Skin epidermis (tissue), 12 donors: ENCODE results near the gene LRRC74B.
A peak's percentile ranks its signal among the peaks of the same experiment; 100 is the strongest.
"Not testable (repeated sequence)": the region's sequence is repeated elsewhere in the genome, so short reads cannot be mapped to it uniquely, and the experiment has no call there.

Experiments
- H3K27ac ChIP-seq, 21 experiments: fragments of 200-600 bp; sonication (generic) in 11 of 21; one replicate each; pipeline ENCODE4 v1.5.0; 2020; ENCODE audit warnings: mild to moderate bottlenecking in 3 of 21, inconsistent platforms in 2 of 21, moderate library complexity in 2 of 21
- H3K4me3 ChIP-seq, 7 experiments: fragments of 200-600 bp; sonication (generic) in 2 of 7; one replicate each; pipeline ENCODE4 v1.5.0; 2020; ENCODE audit warnings: inconsistent platforms in 2 of 7, mild to moderate bottlenecking in 2 of 7, moderate library complexity in 1 of 7

Gene LRRC74B

DNA sequence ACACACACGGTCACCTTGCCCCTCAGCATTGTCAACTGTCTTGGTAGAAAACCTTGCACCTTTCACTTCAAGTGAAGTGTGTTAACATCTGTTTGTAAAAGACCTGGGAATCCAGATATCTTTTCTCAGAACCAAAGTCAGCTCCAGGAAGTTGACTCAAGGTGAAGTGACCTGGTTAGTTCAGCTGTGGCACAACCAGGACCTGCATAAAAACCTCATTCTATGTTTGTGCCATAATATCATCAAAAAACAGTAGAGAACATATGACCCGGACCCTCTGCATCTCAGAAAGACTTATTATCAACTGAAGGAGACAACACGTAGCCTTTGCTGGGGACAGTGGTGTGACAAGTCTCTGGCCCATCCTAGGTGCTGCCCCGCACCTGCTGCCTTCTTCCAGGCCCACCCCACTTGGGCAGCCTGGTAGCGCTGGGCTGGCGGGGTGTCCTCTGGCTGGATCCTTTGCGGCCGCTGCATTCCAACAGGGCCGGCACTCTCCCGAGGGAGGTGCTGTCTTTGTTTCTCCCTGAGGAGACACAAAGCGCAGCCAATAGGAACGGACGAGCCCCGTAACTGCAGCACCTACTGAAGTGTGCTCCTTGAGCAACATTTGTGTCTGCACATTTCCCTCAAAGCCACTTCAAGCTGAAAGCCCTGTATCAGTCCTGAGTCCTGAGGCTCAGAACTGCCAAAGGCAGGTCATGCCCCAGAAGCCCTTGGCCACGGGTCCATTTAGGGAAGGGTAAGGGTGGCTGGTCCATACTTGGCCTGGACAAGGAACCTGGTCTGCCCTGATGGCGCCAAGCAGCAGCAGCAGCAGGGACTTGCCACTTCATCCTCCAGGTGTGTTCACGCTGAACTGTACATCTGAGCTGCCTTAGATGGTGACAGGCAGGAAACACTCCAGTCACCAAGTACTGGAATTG, 25.2 kb downstream of the LRRC74B start:
- Histone ChIP-seq H3K4me3 (no peak overlapping the region), H3K27ac (no peak overlapping the region)

DNA sequence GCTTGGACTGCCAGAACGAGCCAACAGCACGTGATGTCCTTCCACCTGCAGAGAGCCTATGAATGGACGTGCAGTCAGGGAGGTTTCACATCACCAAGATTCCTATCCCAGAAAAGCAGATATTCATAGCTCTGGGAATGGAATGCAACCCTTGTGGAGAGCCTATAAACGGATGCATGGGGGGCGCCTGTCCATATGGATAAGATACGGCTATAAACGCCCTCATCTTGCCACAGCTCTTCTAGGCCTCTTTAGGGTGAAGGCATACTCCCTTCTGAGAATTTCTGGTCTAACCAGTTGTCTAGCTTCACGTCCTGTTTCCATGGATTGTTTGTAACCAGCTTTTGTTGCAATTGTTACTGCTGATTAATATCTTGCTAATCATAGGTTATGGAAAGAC, 26.1 kb downstream of the LRRC74B start:
- not testable (repeated sequence) for H3K4me3 ChIP-seq, H3K27ac ChIP-seq

DNA sequence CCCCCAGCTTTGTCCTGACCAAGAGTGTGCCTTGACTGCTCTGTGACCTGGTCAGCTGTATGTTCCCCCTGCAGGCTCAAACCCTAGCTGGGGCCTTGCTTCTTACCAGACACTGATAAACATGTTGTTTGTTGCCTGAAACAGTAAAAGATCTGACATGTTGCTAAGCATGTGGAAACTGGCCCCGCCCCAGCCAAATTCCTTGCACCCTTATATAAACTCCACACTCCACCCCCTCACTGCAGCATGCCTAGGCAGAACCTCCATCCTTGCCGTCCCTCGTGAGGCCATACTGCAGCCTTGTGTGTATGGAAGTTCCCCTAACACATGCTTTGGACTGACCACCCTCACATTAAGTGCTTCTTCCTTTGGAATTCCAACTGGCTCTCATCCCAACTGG, 27.3 kb downstream of the LRRC74B start:
- Histone ChIP-seq H3K4me3 (no peak overlapping the region), H3K27ac (peak overlapping the region in 8 of 21 experiments; percentile 2 to 66 (median 40))

DNA sequence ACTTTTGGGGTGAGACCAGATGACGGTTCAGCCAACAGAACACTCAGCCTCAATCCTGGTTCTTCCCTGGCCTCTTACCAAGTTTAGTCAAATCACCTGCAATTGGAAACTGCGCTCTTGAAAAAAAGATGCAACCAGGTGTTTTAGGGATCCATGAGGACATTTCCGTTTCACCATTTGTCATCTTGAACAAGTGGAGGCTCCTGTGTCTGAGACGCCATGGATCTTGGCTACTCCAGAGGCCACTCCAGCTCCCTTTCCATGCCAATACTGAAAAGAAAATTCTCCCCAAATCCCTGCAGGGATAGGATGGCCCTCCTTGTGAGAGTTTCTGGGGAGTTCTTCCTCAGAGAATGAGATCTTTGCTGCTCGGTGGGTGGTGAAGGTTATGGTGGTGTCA, 27.7 kb downstream of the LRRC74B start:
- no peak overlapping the region for H3K4me3 ChIP-seq
- H3K27ac ChIP-seq: no peak overlapping the region

DNA sequence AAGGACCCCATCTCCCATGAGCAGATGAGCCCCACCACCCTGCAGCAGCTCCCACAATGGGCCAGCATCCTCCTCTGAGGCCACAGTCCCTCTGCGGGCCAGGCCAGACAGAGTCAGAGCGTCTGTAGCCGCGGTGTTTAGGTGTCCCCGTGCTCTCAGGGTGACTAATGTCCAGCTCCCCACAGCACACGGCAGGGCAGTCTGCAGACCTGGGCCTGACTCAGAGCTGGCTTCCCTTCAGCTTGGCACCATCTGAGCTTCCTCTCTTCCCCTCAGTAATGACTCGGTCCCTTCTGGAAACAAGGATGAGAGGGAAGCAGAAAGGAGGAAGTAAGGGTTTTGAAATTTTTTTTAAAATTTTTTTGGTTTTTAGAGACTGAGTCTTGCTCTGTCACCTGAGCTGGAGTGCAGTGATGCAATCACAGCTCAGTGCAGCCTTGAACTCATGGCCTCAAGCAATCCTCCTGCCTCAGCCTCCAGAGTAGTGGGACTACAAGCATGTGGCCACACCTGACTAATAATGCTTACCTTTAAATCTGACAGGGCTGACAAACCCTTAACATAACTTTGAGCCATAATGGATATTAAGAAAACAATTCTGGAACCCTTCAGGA, 28.5 kb downstream of the LRRC74B start:
- H3K27ac ChIP-seq: no peak overlapping the region
- H3K4me3 ChIP-seq: no peak overlapping the region

DNA sequence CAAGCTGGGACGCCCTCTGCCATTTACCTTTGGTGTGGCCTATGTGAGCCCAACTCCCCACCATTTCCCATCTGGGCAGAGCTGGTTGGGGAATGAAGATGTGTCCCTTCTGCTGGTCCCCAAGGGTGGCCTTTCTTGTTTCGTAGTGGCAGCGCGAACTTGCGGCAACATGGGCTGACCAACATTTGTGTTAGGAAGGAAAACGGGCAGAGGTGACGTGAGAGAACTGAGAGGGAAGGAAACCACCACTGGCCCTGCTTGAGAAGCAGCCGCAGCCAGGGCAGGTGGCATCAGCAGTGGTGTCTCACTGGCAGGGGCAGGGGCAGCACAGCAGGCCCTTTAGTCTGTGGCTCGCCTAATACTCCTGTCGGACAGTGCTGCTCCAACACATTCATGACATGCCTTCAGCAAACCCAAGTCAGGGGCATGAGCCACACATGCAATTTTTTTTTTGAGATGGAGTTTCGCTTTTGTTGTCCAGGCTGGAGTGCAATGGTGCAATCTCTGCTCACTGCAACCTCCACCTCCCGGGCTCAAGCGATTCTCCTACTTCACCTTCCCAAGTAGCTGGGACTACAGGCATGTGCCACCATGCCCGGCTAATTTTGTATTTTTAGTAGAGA, 29.9 kb downstream of the LRRC74B start:
- Histone ChIP-seq H3K4me3 (no peak overlapping the region), H3K27ac (no peak overlapping the region)

DNA sequence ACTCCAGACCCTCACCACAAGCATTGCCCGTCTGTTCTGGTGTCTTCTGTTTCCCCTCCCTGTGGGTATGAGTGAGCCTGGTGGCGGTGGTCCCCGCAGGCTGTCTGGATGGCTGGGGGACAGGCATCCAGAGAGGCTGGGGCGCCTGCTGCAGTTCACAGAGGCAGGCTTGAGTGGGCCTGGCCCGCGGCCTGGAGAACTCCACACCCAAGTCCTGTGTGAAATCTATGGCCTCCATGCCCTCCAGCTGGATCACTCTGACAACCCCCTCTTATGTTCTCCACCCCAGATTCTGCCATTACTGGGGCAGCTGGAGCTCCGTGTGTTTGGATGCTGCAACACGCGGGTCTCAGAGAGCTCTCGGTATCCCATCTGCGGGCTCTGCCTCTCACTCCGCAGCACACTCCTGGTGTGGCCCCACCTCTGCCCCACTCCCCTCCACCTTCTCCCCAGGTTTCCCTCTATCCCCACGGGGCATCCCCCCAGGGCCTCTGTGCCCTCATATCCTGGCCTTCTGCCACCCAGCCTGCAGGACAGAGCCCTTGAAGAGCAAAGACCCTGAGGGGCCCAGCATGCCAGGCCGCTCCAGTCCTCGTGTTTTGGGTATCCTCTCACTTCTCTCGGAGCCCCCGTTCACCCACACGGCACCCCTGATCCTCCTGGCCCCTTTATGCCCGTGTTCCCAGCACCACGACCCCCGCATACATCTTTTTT, 31.3 kb downstream of the LRRC74B start:
- Histone ChIP-seq H3K27ac (no peak overlapping the region), H3K4me3 (no peak overlapping the region)

DNA sequence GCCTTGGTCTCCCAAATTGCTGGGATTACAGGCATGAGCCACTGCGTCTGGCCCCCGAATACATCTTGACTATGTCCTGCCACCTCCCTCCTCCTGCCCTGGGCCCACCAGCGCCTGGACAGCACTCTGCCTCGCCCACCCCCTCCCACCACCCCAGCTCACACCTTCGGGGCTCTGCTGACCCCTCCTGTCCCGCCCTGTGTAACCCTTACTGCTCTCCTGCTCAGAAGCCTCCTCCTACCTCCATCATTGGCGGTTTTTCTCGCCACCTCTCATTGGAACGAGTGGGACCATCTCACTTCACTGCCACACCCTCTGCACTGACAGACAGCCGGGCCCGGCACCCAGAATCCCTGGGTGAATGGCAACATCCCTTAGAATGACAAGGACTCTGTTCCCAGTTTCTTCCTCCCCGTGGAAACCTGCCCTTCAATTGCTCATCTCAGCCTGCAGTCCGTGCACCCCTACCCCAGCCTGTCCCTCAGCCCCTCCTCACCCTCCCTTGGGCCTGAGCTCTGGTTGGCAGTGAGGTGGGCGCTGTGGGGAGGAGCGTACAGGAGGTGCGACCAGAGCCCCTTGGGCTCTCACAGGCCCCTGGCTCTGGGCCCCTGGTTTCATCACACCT, 32.2 kb downstream of the LRRC74B start:
- H3K4me3 ChIP-seq: no peak overlapping the region
- H3K27ac ChIP-seq: no peak overlapping the region

DNA sequence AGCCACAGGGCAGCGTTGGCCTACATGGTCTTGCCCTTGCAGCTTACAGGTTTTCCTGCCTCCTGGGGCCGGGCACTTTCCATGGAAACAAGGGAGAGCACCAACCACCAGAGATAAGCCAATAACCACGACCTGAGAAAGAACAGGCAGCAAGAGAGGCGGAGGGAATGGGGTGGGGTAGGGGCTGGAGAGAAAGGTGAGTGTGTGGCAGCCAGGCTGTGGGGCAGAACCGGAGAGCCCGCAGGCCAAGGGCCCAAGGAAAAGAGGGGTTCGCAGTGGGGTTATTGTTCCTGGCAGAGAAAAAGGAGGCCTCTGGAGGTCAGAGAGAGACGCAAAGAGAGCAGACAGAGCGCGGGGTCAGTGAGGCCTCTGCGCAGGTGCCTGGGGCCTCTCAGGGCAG, 33.2 kb downstream of the LRRC74B start:
- Histone ChIP-seq H3K27ac (no peak overlapping the region), H3K4me3 (no peak overlapping the region)

DNA sequence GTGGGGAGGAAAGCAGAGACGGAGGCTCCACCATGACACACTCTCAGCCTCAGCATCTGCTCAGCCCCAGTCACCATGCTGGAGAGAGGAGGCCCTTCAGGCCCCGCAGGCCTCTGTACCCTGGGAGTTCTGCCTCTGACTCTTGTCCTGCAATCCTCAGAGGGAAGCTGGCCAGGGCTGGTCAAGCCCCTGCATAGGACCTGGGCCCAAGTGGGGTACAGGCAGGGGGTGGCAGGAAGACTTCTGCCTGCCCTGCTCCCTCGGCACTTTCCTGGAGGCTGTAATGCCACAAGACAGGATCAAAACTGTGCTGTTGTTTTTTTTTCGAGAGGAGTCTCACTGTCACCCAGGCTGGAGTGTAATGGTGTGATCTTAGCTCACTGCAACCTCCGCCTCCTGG, 33.7 kb downstream of the LRRC74B start:
- H3K4me3 ChIP-seq: no peak overlapping the region
- no peak overlapping the region for H3K27ac ChIP-seq

DNA sequence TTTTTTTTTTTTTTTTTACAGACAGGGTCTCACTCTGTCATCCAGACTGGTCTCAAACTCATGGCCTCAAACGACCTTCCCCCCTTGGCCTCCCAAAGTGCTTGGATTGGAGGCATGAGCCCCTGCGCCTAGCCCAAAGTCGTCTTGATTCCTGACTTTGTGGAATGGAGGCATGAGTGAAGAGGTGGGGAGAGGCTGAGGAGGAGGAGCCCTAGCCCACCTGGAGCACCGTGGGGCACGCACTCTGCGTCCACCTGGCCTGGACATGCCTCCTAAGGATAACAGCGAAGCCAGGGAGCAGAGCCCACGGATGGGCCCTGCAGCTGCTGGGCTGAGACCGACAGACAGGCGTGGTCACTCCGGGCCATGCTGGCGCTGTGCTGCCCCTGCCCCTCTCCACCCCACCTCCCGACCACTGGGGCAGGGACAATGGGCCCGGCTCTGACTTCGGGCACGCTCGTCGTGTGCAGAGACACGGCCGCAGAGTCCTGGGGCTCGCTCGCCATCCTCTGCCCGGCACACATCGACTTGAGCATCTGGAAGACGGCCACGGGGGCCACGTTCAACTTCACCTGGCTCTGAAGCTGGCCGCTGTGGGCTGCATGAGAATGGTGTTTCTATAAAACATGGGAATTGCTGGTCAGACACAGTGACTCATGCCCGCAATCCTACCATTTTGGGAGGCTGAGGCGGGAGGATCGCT, 34.8 kb downstream of the LRRC74B start:
- no peak overlapping the region for H3K27ac ChIP-seq

DNA sequence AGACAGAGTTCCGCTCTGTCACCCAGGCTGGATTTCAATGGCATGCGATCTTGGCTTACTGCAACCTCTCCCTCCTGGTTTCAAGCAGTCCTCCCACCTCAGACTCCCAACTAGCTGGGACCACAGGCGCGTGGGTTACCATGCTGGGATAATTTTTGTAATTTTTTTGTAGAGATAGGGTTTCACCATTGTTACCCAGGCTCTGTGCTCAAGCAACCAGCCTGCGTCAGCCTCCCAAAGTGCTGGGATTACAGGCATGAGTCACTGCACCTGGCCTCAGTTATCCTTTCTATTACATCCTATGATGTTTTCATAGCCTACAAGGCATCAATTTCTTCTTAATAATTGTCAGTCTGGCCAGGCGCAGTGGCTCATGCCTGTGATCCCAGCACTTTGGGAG, 36.5 kb downstream of the LRRC74B start:
- H3K27ac ChIP-seq: no peak overlapping the region
- H3K4me3 ChIP-seq: no peak overlapping the region

More for the DNA sequence above, 34.8 kb downstream of the LRRC74B start:
- H3K4me3 ChIP-seq: no peak overlapping the region

DNA sequence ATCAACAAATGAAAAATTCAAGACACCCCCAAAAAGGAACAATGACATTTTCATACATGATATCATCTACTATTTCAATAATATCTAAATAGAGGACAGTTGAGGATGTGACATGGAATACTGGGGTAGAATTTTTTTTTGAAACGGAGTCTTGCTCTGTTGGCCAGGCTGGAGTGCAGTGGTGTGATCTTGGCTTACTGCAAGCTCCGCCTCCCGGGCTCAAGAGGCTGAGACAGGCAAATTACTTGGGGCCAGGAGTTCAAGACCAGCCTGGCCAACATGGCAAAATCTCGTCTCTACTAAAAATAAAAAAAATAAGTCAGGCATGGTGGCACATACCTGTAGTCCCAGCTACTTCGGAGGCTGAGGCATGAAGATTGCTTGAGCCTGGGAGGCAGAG, 41.4 kb downstream of the LRRC74B start:
- no peak overlapping the region for H3K27ac ChIP-seq
- H3K4me3 ChIP-seq: no peak overlapping the region

DNA sequence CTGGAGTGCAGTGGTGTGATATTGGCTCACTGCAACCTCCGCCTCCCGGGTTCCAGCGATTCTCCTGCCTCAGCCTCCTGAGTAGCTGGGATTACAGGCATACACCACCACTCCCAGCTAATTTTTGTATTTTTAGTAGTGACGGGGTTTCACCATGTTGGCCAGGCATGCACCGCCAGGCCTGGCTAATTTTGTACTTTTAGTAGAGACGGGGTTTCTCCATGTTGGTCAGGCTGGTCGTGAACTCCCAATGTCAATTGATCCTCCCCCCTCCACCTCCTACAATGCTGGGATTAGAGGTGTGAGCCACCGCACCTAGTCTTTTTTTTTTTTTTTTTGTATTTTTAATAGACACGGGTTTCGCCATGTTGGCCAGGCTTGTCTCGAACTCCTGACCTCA, 42.2 kb downstream of the LRRC74B start:
- not testable (repeated sequence) for H3K27ac ChIP-seq, H3K4me3 ChIP-seq

DNA sequence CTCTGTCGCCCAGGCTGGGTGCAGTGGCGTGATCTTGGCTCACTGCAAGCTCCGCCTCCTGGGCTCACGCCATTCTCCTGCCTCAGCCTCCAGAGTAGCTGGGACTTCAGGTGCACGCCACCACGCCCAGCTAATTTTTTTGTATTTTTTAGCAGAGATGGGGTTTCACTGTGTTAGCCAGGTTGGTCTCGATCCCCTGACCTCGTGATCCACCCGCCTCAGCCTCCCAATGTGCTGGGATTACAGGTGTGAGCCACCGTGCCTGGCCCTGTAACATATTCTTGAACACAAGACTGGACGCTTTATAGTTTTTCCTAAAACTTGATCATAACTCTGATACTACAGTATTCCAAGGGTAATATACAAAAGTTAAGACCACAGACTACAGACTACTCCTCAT, 45.5 kb downstream of the LRRC74B start:
- H3K4me3 ChIP-seq, H3K27ac ChIP-seq: not testable (repeated sequence)

DNA sequence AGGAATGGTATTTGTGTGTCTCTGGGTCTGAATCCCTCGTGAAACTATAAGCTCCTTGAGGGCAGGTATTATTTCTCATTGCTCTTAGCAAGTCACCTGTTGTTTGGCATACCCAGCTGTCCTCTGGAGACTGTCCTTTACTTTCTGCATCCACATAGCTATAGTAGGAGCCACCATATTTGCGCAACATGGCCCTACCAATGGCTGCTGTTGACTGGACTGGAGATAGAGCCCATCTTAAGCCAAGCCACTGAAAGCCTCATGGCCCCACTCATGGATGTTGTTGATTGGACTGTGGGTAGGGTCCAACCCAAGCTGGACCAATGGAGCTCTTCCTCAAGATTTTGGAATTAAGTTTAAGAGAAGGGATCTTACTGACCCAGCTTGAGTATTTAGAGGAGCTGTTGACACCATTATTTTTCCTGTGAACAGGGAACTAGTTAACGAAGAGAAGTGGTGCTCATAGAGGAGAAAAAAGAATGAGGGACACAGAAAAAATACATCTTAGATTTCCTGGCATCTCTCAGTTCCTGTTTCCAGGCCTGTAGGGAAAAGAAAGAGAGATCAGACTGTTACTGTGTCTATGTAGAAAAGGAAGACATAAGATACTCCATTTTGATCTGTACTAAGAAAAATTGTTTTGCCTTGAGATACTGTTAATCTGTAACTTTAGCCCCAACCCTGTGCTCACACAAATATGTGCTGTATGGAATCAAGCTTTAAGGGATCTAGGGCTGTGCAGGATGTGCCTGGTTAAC, 47.2 kb downstream of the LRRC74B start:
- Histone ChIP-seq H3K27ac (no peak overlapping the region), H3K4me3 (no peak overlapping the region)

DNA sequence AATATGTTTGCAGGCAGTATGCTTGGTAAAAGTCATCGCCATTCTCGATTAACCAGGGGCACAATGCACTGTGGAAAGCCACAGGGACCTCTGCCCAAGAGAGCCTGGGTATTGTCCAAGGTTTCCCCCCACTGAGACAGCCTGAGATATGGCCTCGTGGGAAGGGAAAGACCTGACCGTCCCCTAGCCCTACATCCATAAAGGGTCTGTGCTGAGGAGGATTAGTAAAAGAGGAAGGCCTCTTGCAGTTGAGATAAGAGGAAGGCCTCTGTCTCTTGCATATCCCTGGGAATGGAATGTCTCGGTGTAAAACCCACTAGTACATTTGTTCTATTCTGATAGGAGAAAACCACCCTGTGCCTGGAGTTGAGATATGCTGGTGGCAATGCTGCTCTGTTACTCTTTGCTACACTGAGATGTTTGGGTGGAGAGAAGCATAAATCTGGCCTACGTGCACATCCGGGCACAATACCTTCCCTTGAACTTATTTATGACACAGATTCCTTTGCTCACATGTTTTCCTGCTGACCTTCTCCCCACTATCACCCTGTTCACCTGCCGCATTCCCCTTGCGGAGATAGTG, 47.9 kb downstream of the LRRC74B start:
- H3K4me3 ChIP-seq, H3K27ac ChIP-seq: not testable (repeated sequence)
